Non-pigmented ciliary epithelial cell (primary cell): ENCODE data around the gene TMEM238L.

Source experiments
- DNase-seq: peaks from one replicate; pipeline ENCODE4 v3.0.0-alpha.2; 2010; ENCODE audit warnings: low read depth

TMEM238L gene

GRCh38 chr17:10804546-10804945 is 647 bp upstream of the TMEM238L start:
- DNase-seq, result no peak

GRCh38 chr17:10803350-10803749 is 549 bp downstream of the TMEM238L start:
- no peak for DNase-seq

DNA sequence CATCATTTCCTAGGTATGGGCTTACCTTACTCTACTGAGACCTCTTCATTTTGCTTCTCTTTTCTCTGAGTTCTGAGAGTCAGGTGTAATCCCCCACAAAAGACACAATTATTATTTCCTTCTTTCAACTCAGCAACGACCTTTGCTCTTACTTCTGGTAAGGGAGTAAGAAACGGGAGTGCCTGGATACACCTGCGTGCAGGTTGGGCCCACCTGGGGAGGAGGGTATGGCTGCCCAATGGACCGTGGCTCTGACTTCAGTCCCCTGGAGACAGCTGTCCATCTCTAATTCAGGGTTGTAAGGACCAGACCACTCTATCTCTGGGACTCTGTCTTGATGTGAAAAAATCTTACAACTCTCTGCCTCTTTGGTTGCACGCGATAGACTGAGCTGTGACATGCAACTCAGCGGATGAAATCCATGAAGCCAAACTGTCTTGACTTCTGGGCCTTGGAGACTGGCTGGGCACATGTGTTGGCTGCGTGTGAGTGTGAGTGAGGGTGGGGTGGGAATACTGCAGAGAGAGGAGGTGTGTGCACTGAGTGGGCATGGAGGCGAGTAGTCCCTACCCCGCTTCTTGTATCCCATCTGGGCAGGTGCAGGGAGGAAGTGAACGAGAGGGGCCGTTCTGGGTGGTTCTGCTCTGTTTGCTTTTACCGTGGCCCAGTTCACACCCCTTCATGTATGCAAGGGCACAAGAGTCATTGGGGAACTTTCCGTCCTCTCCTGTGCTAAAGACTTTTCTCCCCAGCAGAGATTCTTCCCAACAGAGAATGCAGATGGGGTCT is 1.2 kb downstream of the TMEM238L start:
- no peak for DNase-seq

GRCh38 chr17:10799407-10799806 is 4.5 kb downstream of the TMEM238L start:
- no peak for DNase-seq

- no peak for DNase-seq
Observed at GRCh38 chr17:10798910-10799309, 5.0 kb downstream of the TMEM238L start.

DNA sequence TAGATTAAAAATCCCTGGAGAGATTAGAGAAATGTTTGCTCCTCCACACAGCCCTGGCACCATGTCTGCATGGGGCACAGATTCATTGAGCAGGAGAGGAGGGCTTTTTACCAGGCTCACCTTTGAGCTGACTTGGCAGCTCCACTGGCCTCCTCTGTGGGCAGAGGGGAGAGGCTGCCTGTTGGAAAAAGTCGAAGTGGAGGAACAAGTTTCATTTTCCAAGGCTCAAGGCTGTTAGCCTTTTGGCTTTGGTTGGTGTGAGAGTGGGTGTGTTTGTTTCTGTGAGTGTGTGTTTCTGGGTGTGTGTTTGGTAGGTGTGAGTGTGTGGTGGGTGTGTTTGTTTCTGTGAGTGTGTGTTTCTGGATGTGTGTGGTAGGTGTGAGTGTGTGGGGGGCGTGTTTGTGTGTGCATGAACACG is 5.6 kb downstream of the TMEM238L start:
- DNase-seq, result no peak

DNA sequence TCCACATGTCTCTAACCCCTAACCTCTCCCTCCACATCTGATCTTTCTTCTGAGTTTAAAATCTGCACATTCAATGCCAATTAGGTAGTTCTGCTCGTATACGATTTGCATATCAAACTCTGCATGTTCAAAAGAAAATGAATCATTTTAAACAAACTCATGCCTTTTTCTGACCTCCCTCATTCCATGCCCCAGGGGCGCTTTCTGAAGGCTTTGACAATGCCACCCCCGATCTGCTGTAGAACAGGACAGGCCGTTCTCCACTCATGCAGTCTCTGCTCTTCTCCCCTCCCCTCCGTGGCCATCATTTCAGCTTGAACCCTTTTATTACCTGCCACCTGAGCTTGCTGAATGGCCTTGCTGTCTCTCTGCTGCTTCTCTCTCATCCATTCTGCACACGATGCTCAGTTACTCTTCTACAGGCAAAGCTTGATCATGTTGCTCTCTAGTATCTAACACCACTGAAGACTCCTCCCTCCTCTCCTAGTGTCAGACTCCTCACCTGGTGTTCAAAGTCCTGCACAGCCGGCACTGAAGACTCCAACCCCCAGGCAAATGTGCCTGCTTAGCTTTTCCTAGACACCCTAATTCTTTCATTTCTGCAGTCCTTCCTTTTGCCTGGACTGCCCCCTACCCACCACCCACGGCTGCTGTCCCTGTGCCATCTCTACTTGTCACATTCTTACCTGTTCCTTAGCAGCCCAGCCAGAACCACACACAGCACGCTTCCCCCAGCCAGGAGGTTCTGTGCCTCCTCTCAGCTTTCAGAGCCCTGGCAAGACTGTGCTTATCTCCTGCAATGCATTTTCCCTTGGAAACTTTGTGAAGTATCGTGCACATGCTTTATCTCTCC is 6.2 kb downstream of the TMEM238L start:
- DNase-seq, result no peak

- no peak for DNase-seq
Observed at GRCh38 chr17:10793816-10794215, 10.1 kb downstream of the TMEM238L start.

DNA sequence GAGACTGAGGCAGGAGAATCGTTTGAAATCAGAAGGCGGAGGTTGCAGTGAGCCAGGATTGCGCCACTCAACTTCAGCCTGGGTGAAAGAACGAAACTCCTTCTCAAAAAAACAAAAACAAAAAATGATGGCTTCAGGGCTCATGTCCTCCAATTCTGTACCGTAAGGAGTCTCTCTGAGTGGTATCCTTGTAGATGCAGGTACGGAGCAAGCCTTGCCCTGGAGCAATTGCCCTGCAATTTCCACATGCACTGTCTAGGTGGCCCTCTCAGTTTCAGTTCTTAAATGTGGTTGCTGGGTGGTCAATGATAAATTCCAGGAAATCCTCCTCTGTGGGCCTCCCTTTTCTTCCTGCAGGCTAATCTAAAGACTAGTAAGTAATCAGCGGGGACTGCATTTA is 10.6 kb downstream of the TMEM238L start:
- DNase-seq, result no peak

GRCh38 chr17:10792151-10792550 is 11.7 kb downstream of the TMEM238L start:
- DNase-seq, result no peak

DNA sequence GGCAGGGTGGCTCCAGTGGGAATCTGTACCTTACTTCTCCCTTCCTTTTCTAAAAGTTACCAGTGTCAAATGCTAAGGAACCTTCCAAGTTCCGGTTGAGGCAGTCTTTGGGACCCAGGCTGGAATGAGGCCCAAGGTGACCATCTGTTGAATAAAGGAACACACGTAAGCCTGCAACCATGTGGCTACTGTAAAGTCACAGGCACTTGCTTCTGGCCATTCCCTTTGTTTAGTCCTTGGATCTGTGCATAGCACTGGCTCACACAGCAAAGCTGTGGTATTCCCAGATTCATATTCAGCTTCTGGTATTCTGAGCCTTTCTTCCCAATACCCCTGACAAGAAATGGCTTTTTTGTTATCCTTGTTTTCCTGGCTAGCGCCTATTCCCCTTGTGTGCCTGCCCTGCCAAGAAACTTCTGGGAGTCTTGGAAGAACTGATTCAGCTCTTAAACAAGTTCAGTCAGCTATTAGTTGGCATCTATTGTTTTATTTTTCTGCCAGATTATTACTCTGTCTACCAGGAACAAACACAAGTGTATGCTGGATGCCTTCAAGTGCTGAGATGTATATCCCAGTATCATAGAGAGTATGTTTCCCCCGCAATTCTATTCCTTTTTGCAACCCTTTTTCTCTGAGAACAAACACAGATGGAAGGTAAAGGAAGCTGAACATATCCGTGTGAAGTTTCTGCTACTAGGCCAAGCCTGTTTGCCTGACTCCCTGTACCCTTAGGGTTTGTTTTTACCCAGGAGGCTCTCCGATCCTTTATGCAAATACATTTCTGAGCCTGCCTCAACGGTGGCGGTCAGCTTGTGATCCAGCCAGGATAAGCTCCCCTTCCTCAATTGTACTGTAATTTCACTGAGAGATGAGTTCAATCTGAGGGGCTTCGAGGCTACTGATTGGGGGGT is 13.2 kb downstream of the TMEM238L start:
- no peak for DNase-seq

DNA sequence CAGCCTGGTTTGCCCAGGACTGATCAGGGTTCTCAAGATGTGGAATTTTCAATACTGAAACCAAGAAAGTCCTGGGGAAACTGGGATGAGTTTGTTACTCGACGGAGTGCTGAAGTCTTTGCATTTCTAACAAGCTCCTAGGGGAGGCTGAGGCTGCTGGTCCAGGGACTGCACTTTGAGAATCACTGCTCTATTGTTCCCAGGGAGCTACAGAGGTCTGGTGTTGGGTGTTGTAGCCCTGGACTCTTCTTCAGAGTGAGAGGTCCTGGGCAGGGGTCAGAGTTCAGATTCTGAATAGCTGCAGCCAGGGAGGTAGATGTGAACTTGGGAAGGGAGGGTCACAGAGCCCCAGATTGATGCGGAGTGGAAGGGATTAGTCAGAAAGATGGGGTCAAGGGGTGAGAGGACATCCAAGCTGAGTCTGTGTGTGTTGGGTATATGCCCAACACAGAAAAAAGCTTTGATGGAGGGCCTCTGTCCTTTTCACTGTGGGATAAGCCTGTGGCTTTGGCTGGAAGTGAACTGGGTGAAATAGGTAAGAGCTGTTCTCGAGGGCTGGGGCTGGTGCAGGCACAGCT is 14.1 kb downstream of the TMEM238L start:
- DNase-seq, result no peak

- no peak for DNase-seq
Observed at GRCh38 chr17:10787306-10788045, 16.4 kb downstream of the TMEM238L start.

DNA sequence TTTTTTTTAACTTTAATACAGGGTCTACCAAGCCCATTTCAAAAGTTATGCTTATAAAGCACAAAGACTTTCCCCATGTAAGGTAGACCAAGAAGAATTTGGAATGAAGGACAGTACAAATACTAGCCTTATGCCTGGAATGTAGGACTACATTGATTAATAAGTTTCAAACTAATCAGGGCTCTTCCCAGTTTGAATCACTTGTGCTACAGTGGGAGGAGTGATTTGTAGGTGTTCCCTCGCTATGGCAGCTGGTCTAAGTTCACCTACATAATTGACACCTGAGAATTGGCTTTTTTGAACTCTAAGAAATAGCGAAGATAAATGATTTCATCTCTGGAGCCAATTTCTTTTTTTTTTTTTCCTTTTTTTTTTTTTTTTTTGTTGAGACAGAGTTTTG is 18.6 kb downstream of the TMEM238L start:
- no peak for DNase-seq

GRCh38 chr17:10779609-10780008 is 24.3 kb downstream of the TMEM238L start:
- no peak for DNase-seq

- DNase-seq, result no peak
Observed at GRCh38 chr17:10777890-10778289, 26.0 kb downstream of the TMEM238L start.

GRCh38 chr17:10777131-10777807 is 26.6 kb downstream of the TMEM238L start:
- DNase-seq, result no peak

DNA sequence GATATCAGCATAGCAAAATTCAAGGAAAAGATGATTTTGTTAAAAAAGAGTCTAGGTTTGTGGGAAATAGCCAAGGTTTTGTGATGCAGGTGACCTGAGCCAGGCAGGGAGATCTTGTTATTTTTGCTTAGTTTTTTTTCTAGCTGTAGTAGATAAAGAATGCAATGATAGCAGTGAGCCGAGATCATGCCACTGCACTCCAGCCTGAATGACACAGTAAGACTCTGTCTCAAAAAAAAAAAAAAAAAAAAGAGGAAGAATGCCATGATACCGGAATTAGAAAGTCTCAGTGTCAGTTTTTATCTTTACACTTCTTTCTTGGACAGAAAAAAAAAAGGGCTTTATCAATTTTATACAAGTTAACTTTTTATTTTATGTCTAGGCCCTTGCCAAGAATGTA is 27.5 kb downstream of the TMEM238L start:
- DNase-seq, result no peak

- no peak for DNase-seq
Observed at GRCh38 chr17:10775740-10776356, 28.1 kb downstream of the TMEM238L start.

- DNase-seq, result no peak
Observed at GRCh38 chr17:10775058-10775457, 28.8 kb downstream of the TMEM238L start.
